Measurements from ENCODE around the gene KCNK5. TPM values are rescaled to one million over a fixed set of nuclear protein-coding genes. Genes with fewer than 3 reads are reported as not detected.

KCNK5 gene
- total and polyA plus RNA-seq, 2 donors (not counting 1 experiment from before 2014, with no cell fraction given) = 0.07 TPM; not detected in 1

DNA sequence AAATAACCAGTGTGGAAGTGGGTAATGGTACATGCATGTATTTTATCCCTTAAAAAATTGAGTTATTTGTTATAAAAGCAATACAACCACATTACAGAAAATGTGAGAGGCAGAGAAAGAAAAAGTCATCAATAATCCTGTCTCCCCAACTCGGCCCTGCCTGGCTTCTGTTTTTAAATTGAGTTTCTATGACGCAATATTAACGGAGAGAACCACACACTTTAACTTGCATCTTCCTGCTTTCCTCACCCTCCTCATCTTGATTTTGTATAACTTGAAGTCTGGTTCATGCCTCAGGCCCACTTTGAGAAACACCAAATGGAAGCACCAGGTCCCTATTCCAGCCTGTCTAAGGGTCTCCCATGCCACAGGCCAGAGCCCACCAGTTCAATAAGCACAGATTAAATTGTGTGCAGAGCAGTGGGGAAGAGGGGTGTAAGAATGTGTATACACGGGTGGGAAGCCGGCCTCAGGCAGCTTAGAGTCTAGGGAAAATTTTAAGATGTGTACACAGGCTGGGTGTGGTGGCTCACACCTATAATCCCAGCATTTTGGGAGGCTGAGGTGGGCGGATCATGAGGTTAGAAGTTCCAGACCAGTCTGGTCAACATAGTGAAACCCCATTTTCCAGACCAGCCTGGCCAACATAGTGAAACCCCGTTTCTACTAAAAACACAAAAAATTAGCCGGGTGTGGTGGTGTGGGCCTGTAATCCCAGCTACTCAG is 15.9 kb downstream of the KCNK5 start:
- no peak overlapping the region for H3K4me2 ChIP-seq (replicated peaks; ENCODE audit: low read depth, low read length, poor library complexity, severe bottlenecking)
- intact Hi-C loops (cut with micrococcal nuclease) = no loop called here
- no peaks in the 10 kb centered on the region for H4K20me1 ChIP-seq (ENCODE audit: control insufficient read depth, insufficient read depth, low read length, poor library complexity, severe bottlenecking)
- ATAC-seq (ENCODE audit: low read depth) = no peak
- TF ChIP-seq, protein P1, sequence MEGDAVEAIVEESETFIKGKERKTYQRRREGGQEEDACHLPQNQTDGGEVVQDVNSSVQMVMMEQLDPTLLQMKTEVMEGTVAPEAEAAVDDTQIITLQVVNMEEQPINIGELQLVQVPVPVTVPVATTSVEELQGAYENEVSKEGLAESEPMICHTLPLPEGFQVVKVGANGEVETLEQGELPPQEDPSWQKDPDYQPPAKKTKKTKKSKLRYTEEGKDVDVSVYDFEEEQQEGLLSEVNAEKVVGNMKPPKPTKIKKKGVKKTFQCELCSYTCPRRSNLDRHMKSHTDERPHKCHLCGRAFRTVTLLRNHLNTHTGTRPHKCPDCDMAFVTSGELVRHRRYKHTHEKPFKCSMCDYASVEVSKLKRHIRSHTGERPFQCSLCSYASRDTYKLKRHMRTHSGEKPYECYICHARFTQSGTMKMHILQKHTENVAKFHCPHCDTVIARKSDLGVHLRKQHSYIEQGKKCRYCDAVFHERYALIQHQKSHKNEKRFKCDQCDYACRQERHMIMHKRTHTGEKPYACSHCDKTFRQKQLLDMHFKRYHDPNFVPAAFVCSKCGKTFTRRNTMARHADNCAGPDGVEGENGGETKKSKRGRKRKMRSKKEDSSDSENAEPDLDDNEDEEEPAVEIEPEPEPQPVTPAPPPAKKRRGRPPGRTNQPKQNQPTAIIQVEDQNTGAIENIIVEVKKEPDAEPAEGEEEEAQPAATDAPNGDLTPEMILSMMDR (IDR thresholded peaks at IDR 0.05) = no peak
- no peak for TF ChIP-seq EZH2 (IDR thresholded peaks at IDR 0.05; ENCODE audit: borderline replicate concordance, insufficient read depth, low read depth, low read length, poor library complexity, severe bottlenecking)
- H3K4me3 ChIP-seq (ENCODE audit: control extremely low read depth in 1 of 5, extremely low read depth in 1 of 5, insufficient read depth in 1 of 5, low read depth in 2 of 5, low read length in 4 of 5) = no peak overlapping the region
- ChIA-PET POLR2A (no interaction called here), CTCF (no interaction called here)
- no peaks in the 10 kb centered on the region for H3K79me2 ChIP-seq (ENCODE audit: control insufficient read depth, insufficient read depth, low read length)
- H3K27ac Mint-ChIP-seq = no peak overlapping the region
- H3K9me3 ChIP-seq (ENCODE audit: control extremely low read depth in 1 of 3, control insufficient read depth in 2 of 3, insufficient read depth in 1 of 3, low read length in 2 of 3) = peaks cover 0 to 3% (median 0%) of the 10 kb centered on the region in 3 donors
- DNase-seq = no peak
- H3K4me1 Mint-ChIP-seq = no peaks in the 10 kb centered on the region
- H3K9ac ChIP-seq (ENCODE audit: low read length) = no peak overlapping the region
- H3K27me3 Mint-ChIP-seq = peaks cover 35% of the 10 kb centered on the region
- WGBS (ENCODE audit: insufficient coverage) = 87% methylated on average over 6 of the region's 8 CpGs
- H3K27me3 ChIP-seq (replicated peaks in 1 of 4; ENCODE audit: control extremely low read depth in 1 of 4, control insufficient read depth in 3 of 4, insufficient read depth in 4 of 4, low read length in 3 of 4) = peaks cover 0 to 2% (median 0%) of the 10 kb centered on the region in 4 experiments
- H2AFZ ChIP-seq (ENCODE audit: insufficient read depth, low read depth, low read length, poor library complexity, severe bottlenecking) = no peak overlapping the region
- no peaks in the 10 kb centered on the region for H3K36me3 ChIP-seq (replicated peaks in 1 of 2; ENCODE audit: control extremely low read depth in 1 of 2, control insufficient read depth in 1 of 2, extremely low read depth in 1 of 2, insufficient read depth in 2 of 2, low read length in 1 of 2)
- H3K27ac ChIP-seq (ENCODE audit: low read length in 2 of 2) = no peak overlapping the region
- H3K4me1 ChIP-seq (ENCODE audit: control insufficient read depth in 2 of 2, insufficient read depth in 2 of 2, low read length in 2 of 2) = no peaks in the 10 kb centered on the region
- H3K4me3 Mint-ChIP-seq = no peak overlapping the region
- no peaks in the 10 kb centered on the region for H3K9me3 Mint-ChIP-seq (ENCODE audit: insufficient read depth)

DNA sequence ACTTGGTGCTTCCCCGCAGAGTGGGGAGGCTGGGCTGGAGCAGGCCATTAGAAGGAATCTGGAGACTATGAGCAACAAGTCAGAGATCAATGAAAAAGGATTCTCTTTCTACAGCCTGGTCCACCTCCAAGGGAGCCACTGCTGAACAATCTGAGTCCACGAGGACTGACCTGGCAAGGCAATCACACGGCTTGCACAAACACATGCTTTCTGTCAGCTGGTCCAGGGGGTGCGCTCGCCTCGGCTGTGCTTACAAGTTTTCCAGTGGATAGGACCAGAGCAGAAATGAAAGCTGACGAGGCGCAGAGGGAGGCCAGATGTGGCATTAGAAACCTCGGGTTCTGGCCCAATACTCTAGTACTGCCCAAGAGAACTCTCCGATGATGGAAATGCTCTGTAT is 18.1 kb downstream of the KCNK5 start:
- Mint-ChIP-seq H3K4me3 (no peak overlapping the region), H3K27ac (no peak overlapping the region), H3K9me3 (ENCODE audit: insufficient read depth) (no peaks in the 10 kb centered on the region), H3K27me3 (peaks cover 43% of the 10 kb centered on the region), H3K4me1 (no peaks in the 10 kb centered on the region)
- no peaks in the 10 kb centered on the region for H3K36me3 ChIP-seq (replicated peaks in 1 of 2; ENCODE audit: control extremely low read depth in 1 of 2, control insufficient read depth in 1 of 2, extremely low read depth in 1 of 2, insufficient read depth in 2 of 2, low read length in 1 of 2)
- no peak overlapping the region for H3K27ac ChIP-seq (ENCODE audit: low read length in 2 of 2)
- 92% methylated on average over 10 of the region's 10 CpGs for WGBS (ENCODE audit: insufficient coverage)
- ChIA-PET POLR2A (no interaction called here), CTCF (no interaction called here)
- H3K9me3 ChIP-seq (ENCODE audit: control extremely low read depth in 1 of 3, control insufficient read depth in 2 of 3, insufficient read depth in 1 of 3, low read length in 2 of 3) = peaks cover 0 to 3% (median 0%) of the 10 kb centered on the region in 3 donors
- no peak overlapping the region for H3K4me2 ChIP-seq (replicated peaks; ENCODE audit: low read depth, low read length, poor library complexity, severe bottlenecking)
- H2AFZ ChIP-seq (ENCODE audit: insufficient read depth, low read depth, low read length, poor library complexity, severe bottlenecking) = no peak overlapping the region
- no peak for DNase-seq
- H3K9ac ChIP-seq (ENCODE audit: low read length) = no peak overlapping the region
- no peak for TF ChIP-seq EZH2 (IDR thresholded peaks at IDR 0.05; ENCODE audit: borderline replicate concordance, insufficient read depth, low read depth, low read length, poor library complexity, severe bottlenecking)
- TF ChIP-seq, protein P1 (IDR thresholded peaks at IDR 0.05) = no peak
- no peaks in the 10 kb centered on the region for H4K20me1 ChIP-seq (ENCODE audit: control insufficient read depth, insufficient read depth, low read length, poor library complexity, severe bottlenecking)
- peaks cover 0 to 10% (median 0%) of the 10 kb centered on the region in 4 experiments for H3K27me3 ChIP-seq (replicated peaks in 1 of 4; ENCODE audit: control extremely low read depth in 1 of 4, control insufficient read depth in 3 of 4, insufficient read depth in 4 of 4, low read length in 3 of 4)
- H3K4me3 ChIP-seq (ENCODE audit: control extremely low read depth in 1 of 5, extremely low read depth in 1 of 5, insufficient read depth in 1 of 5, low read depth in 2 of 5, low read length in 4 of 5) = no peak overlapping the region
- intact Hi-C loops (cut with micrococcal nuclease) = no loop called here
- ATAC-seq (ENCODE audit: low read depth) = no peak
- no peaks in the 10 kb centered on the region for H3K4me1 ChIP-seq (ENCODE audit: control insufficient read depth in 2 of 2, insufficient read depth in 2 of 2, low read length in 2 of 2)
- no peaks in the 10 kb centered on the region for H3K79me2 ChIP-seq (ENCODE audit: control insufficient read depth, insufficient read depth, low read length)
